HUES48 (cell line): ENCODE data around the gene ACSF3.
"Not testable (repeated sequence)": the region's sequence is repeated elsewhere in the genome, so short reads cannot be mapped to it uniquely, and the experiment has no call there.

Source experiments
- H3K27ac ChIP-seq: one replicate; pipeline ENCODE4 v1.7.0; 2013; ENCODE audit warnings: low read depth, low read length, inconsistent platforms
- H3K27me3 ChIP-seq: 2 replicates; pipeline ENCODE4 v1.6.1; 2013; ENCODE audit warnings: mild to moderate bottlenecking, low read length; ENCODE audit not compliant: control insufficient read depth, insufficient read depth
- H3K36me3 ChIP-seq: 2 replicates; pipeline ENCODE4 v1.6.1; 2013; ENCODE audit warnings: low read length; ENCODE audit not compliant: control insufficient read depth, insufficient read depth
- H3K4me1 ChIP-seq: 2 replicates; pipeline ENCODE4 v1.6.1; 2013; ENCODE audit warnings: mild to moderate bottlenecking, low read length; ENCODE audit not compliant: control insufficient read depth, insufficient read depth
- H3K4me3 ChIP-seq: 2 replicates; pipeline ENCODE4 v1.5.1; 2013; ENCODE audit warnings: mild to moderate bottlenecking, low read depth, low read length
- H3K9ac ChIP-seq: 2 replicates; pipeline ENCODE4 v1.6.1; 2013; ENCODE audit warnings: mild to moderate bottlenecking, low read depth, low read length, moderate library complexity
- H3K9me3 ChIP-seq: 2 replicates; pipeline ENCODE4 v1.6.1; 2013; ENCODE audit warnings: low read length; ENCODE audit not compliant: control insufficient read depth, insufficient read depth

ACSF3 gene

GRCh38 chr16:89066721-89067120 lies 26.9 kb upstream of the ACSF3 start:
- Histone ChIP-seq H3K27me3 (no peaks in the 10 kb centered on the region), H3K9me3 (peaks cover 9% of the 10 kb centered on the region; the same call in 1 of the 2 replicates), H3K27ac (no peak overlapping the region), H3K36me3 (no peaks in the 10 kb centered on the region), H3K4me3 (no peak overlapping the region), H3K4me1 (no peaks in the 10 kb centered on the region), H3K9ac (no peak overlapping the region)

GRCh38 chr16:89067677-89068443 lies 25.8 kb upstream of the ACSF3 start:
- no peak overlapping the region for H3K27ac ChIP-seq
- H3K36me3 ChIP-seq, result no peaks in the 10 kb centered on the region
- H3K27me3 ChIP-seq, result no peaks in the 10 kb centered on the region
- no peak overlapping the region for H3K4me3 ChIP-seq
- peaks cover 9% of the 10 kb centered on the region; the same call in 1 of the 2 replicates for H3K9me3 ChIP-seq
- H3K4me1 ChIP-seq, result no peaks in the 10 kb centered on the region
- no peak overlapping the region for H3K9ac ChIP-seq

GRCh38 chr16:89068814-89069616 lies 24.6 kb upstream of the ACSF3 start:
- not testable (repeated sequence) for H3K36me3 ChIP-seq, H3K4me3 ChIP-seq, H3K27ac ChIP-seq, H3K4me1 ChIP-seq, H3K27me3 ChIP-seq, H3K9ac ChIP-seq
- H3K9me3 ChIP-seq, result peaks cover 13% of the 10 kb centered on the region

- Histone ChIP-seq H3K9ac (no peak overlapping the region), H3K4me1 (no peaks in the 10 kb centered on the region), H3K27ac (no peak overlapping the region), H3K9me3 (peaks cover 22% of the 10 kb centered on the region), H3K36me3 (no peaks in the 10 kb centered on the region), H3K4me3 (no peak overlapping the region), H3K27me3 (no peaks in the 10 kb centered on the region)
These were observed 23.7 kb upstream of the ACSF3 start for GRCh38 chr16:89069920-89070319.

- H3K36me3 ChIP-seq, result no peaks in the 10 kb centered on the region
- no peak overlapping the region for H3K4me3 ChIP-seq
- H3K4me1 ChIP-seq, result no peaks in the 10 kb centered on the region
- H3K9me3 ChIP-seq, result peaks cover 28% of the 10 kb centered on the region
- no peak overlapping the region for H3K9ac ChIP-seq
- H3K27ac ChIP-seq, result no peak overlapping the region
- H3K27me3 ChIP-seq, result no peaks in the 10 kb centered on the region
These were observed 23.1 kb upstream of the ACSF3 start for GRCh38 chr16:89070590-89070989.

GRCh38 chr16:89071686-89072547 lies 21.7 kb upstream of the ACSF3 start:
- Histone ChIP-seq H3K27me3 (no peaks in the 10 kb centered on the region), H3K4me1 (no peaks in the 10 kb centered on the region), H3K27ac (no peak overlapping the region), H3K4me3 (no peak overlapping the region), H3K36me3 (no peaks in the 10 kb centered on the region), H3K9ac (no peak overlapping the region), H3K9me3 (peaks cover 39% of the 10 kb centered on the region)

GRCh38 chr16:89072548-89073130 lies 21.0 kb upstream of the ACSF3 start:
- H3K9ac ChIP-seq, result no peak overlapping the region
- no peak overlapping the region for H3K27ac ChIP-seq
- peaks cover 39% of the 10 kb centered on the region for H3K9me3 ChIP-seq
- H3K27me3 ChIP-seq, result no peaks in the 10 kb centered on the region
- no peaks in the 10 kb centered on the region for H3K4me1 ChIP-seq
- no peaks in the 10 kb centered on the region for H3K36me3 ChIP-seq
- no peak overlapping the region for H3K4me3 ChIP-seq

GRCh38 chr16:89073346-89074071 lies 20.1 kb upstream of the ACSF3 start:
- H3K9me3 ChIP-seq, result peaks cover 39% of the 10 kb centered on the region
- no peak overlapping the region for H3K4me3 ChIP-seq
- H3K27ac ChIP-seq, result no peak overlapping the region
- H3K27me3 ChIP-seq, result no peaks in the 10 kb centered on the region
- no peak overlapping the region for H3K9ac ChIP-seq
- no peaks in the 10 kb centered on the region for H3K36me3 ChIP-seq
- no peaks in the 10 kb centered on the region for H3K4me1 ChIP-seq

GRCh38 chr16:89074072-89074674 lies 19.5 kb upstream of the ACSF3 start:
- not testable (repeated sequence) for H3K36me3 ChIP-seq, H3K4me1 ChIP-seq, H3K27ac ChIP-seq, H3K9ac ChIP-seq, H3K27me3 ChIP-seq, H3K4me3 ChIP-seq
- H3K9me3 ChIP-seq, result peaks cover 36% of the 10 kb centered on the region
